ENCODE measurements around the gene GALNTL6. TPM values are rescaled to one million over a fixed set of nuclear protein-coding genes. Genes with fewer than 3 reads are reported as not detected.

The GALNTL6 gene
- total and polyA plus RNA-seq, 2 of the 4 experiments (the other 2 are of a cell fraction) = under 0.01 TPM; not detected in 1

DNA sequence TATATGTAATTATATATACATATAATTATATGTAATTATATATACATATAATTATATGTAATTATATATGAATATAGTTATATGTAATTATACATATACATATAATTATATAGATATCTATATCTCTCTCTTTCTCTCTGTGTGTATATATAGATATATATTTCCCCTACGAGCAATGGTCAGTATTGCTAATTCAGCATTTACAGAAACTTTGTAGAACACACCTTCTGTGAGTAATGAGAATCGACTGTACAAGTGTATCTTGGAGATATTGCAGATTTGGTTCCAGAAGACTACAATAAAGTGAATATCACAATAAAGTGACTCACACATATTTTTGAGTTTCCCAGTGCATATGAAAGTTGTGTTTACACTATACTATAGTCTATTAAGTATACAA is 33.7 kb downstream of the GALNTL6 start:
- Histone ChIP-seq H2AFZ (replicated peaks; ENCODE audit: low read length, poor library complexity) (no peak overlapping the region), H3K36me3 (ENCODE audit: control insufficient read depth, insufficient read depth, low read length) (no peaks in the 10 kb centered on the region), H4K20me1 (ENCODE audit: insufficient read depth, low read length) (no peaks in the 10 kb centered on the region), H3K9me3 (ENCODE audit: control insufficient read depth, insufficient read depth, low read length) (peaks cover 2% of the 10 kb centered on the region; the same call in 1 of the 2 replicates), H3K4me1 (ENCODE audit: control insufficient read depth, insufficient read depth, low read length) (no peaks in the 10 kb centered on the region), H3K4ac (ENCODE audit: low read depth, low read length) (no peak overlapping the region), H3K9me1 (ENCODE audit: insufficient read depth, low read length) (no peaks in the 10 kb centered on the region), H3K79me1 (ENCODE audit: low read depth in 1 of 2, low read length in 2 of 2) (no peaks in the 10 kb centered on the region), H3K18ac (ENCODE audit: low read depth, low read length) (no peak overlapping the region), H2BK5ac (ENCODE audit: low read depth, low read length, poor library complexity, severe bottlenecking) (no peak overlapping the region), H2BK15ac (ENCODE audit: low read depth, low read length) (no peak overlapping the region), H3K23ac (ENCODE audit: low read depth, low read length) (no peak overlapping the region), H3K9ac (ENCODE audit: low read depth, low read length) (no peak overlapping the region), H2BK120ac (ENCODE audit: low read depth, low read length) (no peak overlapping the region), H3K27ac (ENCODE audit: insufficient read depth, low read length) (no peak overlapping the region), H3K56ac (ENCODE audit: extremely low read depth, insufficient read depth, low read length) (no peak overlapping the region), H3K14ac (replicated peaks; ENCODE audit: low read depth, low read length) (no peak overlapping the region), H3K4me3 (ENCODE audit: insufficient read depth, low read depth, low read length) (no peak overlapping the region), H3K4me2 (ENCODE audit: low read depth, low read length) (no peak overlapping the region), H4K91ac (ENCODE audit: insufficient read depth, low read depth, low read length) (no peak overlapping the region), H2AK5ac (ENCODE audit: low read depth, low read length) (no peak overlapping the region), H4K5ac (ENCODE audit: low read depth, low read length) (no peak overlapping the region), H3K27me3 (ENCODE audit: control insufficient read depth, insufficient read depth, low read length) (no peaks in the 10 kb centered on the region), H2BK20ac (ENCODE audit: low read depth, low read length) (no peak overlapping the region), H2AK9ac (replicated peaks; ENCODE audit: low read depth, low read length, poor library complexity) (no peak overlapping the region), H4K8ac (ENCODE audit: low read depth in 2 of 2, low read length in 2 of 2) (no peak overlapping the region)
- ChIA-PET POLR2A (ENCODE audit: unreplicated experiment) (no interaction called here), CTCF (no interaction called here)
- ATAC-seq (ENCODE audit: low read depth) (no peak), DNase-seq (no peak)
- intact Hi-C loops (cut with micrococcal nuclease) (no loop called here), dilution Hi-C loops (cut with HindIII; ENCODE audit: low sequenced_read_pairs, unreplicated experiment) (no loop called here), in situ Hi-C loops (cut with MboI; ENCODE audit: low sequenced_read_pairs) (no loop called here)
- TF ChIP-seq CEBPB (IDR thresholded peaks at IDR 0.05; ENCODE audit: low read depth, low read length) = no peak
- TF ChIP-seq BHLHE40 (IDR thresholded peaks at IDR 0.05; ENCODE audit: low read depth, low read length) = no peak
- 0 out of 2 replicates have a peak, but pooled peaks have one; percentile 36 for TF ChIP-seq MAFK (IDR thresholded peaks at IDR 0.05; ENCODE audit: low read depth, low read length)
- TF ChIP-seq RFX5 (IDR thresholded peaks at IDR 0.05; ENCODE audit: low read depth, low read length) = no peak
- BruUV-seq (replicated peaks) = no TSS peak
- WGBS, 2 experiments (ENCODE audit: extremely low coverage in 2 of 2, insufficient read length in 1 of 2) = no CpG with 5 or more reads among the region's 2 CpGs
